H9 (cell line): ENCODE data around the gene RERE. TPM values are rescaled to one million over a fixed set of nuclear protein-coding genes. Genes with fewer than 3 reads are reported as not detected.

Experiments
- DNase-seq: peaks from one replicate; pipeline ENCODE4 v3.0.0-alpha.2; 2017
- H2AFZ ChIP-seq: one replicate; pipeline ENCODE4 v1.6.1; 2013; ENCODE audit warnings: mild to moderate bottlenecking, low read length, control low read depth, moderate library complexity
- H2AK5ac ChIP-seq: 2 replicates; pipeline ENCODE4 v1.6.1; 2013; ENCODE audit warnings: low read length, control low read depth, mixed read lengths; ENCODE audit not compliant: insufficient read length
- H2BK120ac ChIP-seq: one replicate; pipeline ENCODE4 v1.6.1; 2013; ENCODE audit warnings: low read depth, mild to moderate bottlenecking, low read length, control low read depth, inconsistent platforms; ENCODE audit not compliant: poor library complexity, severe bottlenecking
- H2BK12ac ChIP-seq: 2 replicates; pipeline ENCODE4 v1.6.1; 2013; ENCODE audit warnings: low read length, control low read depth, mixed read lengths, low read depth; ENCODE audit not compliant: insufficient read length
- H2BK15ac ChIP-seq: 2 replicates; pipeline ENCODE4 v1.6.1; 2013; ENCODE audit warnings: low read depth, low read length, control low read depth
- H2BK20ac ChIP-seq: one replicate; pipeline ENCODE4 v1.6.1; 2013; ENCODE audit warnings: low read depth, mild to moderate bottlenecking, low read length, control low read depth, inconsistent platforms; ENCODE audit not compliant: poor library complexity, severe bottlenecking
- H2BK5ac ChIP-seq: 2 replicates; pipeline ENCODE4 v1.6.1; 2013; ENCODE audit warnings: low read length, control low read depth, mixed read lengths; ENCODE audit not compliant: insufficient read length
- H3K14ac ChIP-seq: 2 replicates; pipeline ENCODE4 v1.6.1; 2013; ENCODE audit warnings: low read length, control low read depth; ENCODE audit not compliant: insufficient read depth
- H3K18ac ChIP-seq: 2 replicates; pipeline ENCODE4 v1.6.1; 2013; ENCODE audit warnings: low read depth, mild to moderate bottlenecking, mixed read lengths, low read length, control low read depth; ENCODE audit not compliant: insufficient read length
- H3K23ac ChIP-seq: 2 replicates; pipeline ENCODE4 v1.6.1; 2013; ENCODE audit warnings: low read length, control low read depth, mixed read lengths, low read depth; ENCODE audit not compliant: insufficient read length
- H3K23me2 ChIP-seq: 2 replicates; pipeline ENCODE4 v1.6.1; 2013; ENCODE audit warnings: low read depth, mild to moderate bottlenecking, mixed read lengths, low read length, control low read depth; ENCODE audit not compliant: insufficient read length, poor library complexity, severe bottlenecking
- H3K27ac ChIP-seq: 2 replicates; pipeline ENCODE4 v1.5.1; 2013; ENCODE audit warnings: low read length, control low read depth, mixed read lengths, low read depth; ENCODE audit not compliant: insufficient read length
- H3K27me3 ChIP-seq: 2 replicates; pipeline ENCODE4 v1.6.1; 2013; ENCODE audit warnings: low read length, control low read depth, inconsistent platforms; ENCODE audit not compliant: insufficient read depth
- H3K4ac ChIP-seq: 2 replicates; pipeline ENCODE4 v1.6.1; 2013; ENCODE audit warnings: low read depth, mild to moderate bottlenecking, control low read depth, inconsistent platforms, low read length, moderate library complexity
- H3K4me1 ChIP-seq: 2 replicates; pipeline ENCODE4 v1.6.1; 2013; ENCODE audit warnings: low read length, control low read depth, inconsistent platforms; ENCODE audit not compliant: insufficient read depth
- H3K4me2 ChIP-seq: 2 replicates; pipeline ENCODE4 v1.6.1; 2013; ENCODE audit warnings: low read length, control low read depth, mixed read lengths; ENCODE audit not compliant: insufficient read length, insufficient read depth
- H3K56ac ChIP-seq: 2 replicates; pipeline ENCODE4 v1.6.1; 2013; ENCODE audit warnings: low read depth, mild to moderate bottlenecking, mixed read lengths, low read length, control low read depth; ENCODE audit not compliant: insufficient read length
- H3K79me1 ChIP-seq: 2 replicates; pipeline ENCODE4 v1.6.1; 2013; ENCODE audit warnings: low read depth, mild to moderate bottlenecking, moderate library complexity, low read length, control low read depth, inconsistent platforms; ENCODE audit not compliant: insufficient read depth, poor library complexity, severe bottlenecking
- H3K79me2 ChIP-seq: 2 replicates; pipeline ENCODE4 v1.6.1; 2013; ENCODE audit warnings: low read length, control low read depth, inconsistent platforms; ENCODE audit not compliant: insufficient read depth
- H3K9ac ChIP-seq: 2 replicates; pipeline ENCODE4 v1.6.1; 2013; ENCODE audit warnings: low read length, control low read depth, mixed read lengths; ENCODE audit not compliant: insufficient read length; ENCODE audit errors: extremely low read depth
- H3K9me3 ChIP-seq: one replicate; pipeline ENCODE4 v1.6.1; 2013; ENCODE audit warnings: low read depth, low read length, inconsistent platforms; ENCODE audit not compliant: control insufficient read depth
- H3T11ph ChIP-seq: one replicate; pipeline ENCODE4 v1.6.1; 2013; ENCODE audit warnings: mild to moderate bottlenecking, low read length, control low read depth, inconsistent platforms
- H4K20me1 ChIP-seq: one replicate; pipeline ENCODE4 v1.6.1; 2013; ENCODE audit not compliant: control insufficient read depth, insufficient read length, insufficient read depth
- H4K5ac ChIP-seq: 2 replicates; pipeline ENCODE4 v1.6.1; 2013; ENCODE audit warnings: low read depth, mild to moderate bottlenecking, mixed read lengths, low read length, control low read depth; ENCODE audit not compliant: insufficient read length
- H4K8ac ChIP-seq: replicated peaks from 2 replicates; pipeline ENCODE4 v1.6.1; 2013; ENCODE audit warnings: low read length, control low read depth, mixed read lengths, low read depth; ENCODE audit not compliant: insufficient read length
- H4K91ac ChIP-seq: 2 replicates; pipeline ENCODE4 v1.6.1; 2013; ENCODE audit warnings: low read depth, mild to moderate bottlenecking, moderate library complexity, mixed read lengths, low read length, control low read depth; ENCODE audit not compliant: insufficient read length
- H3K27ac Mint-ChIP-seq, 3 experiments: 2 replicates in 2 of 3; 3 replicates in 1 of 3; pipeline ENCODE4 v1.8.0; 2020 to 2021; ENCODE audit warnings: mixed read lengths in 3 of 3, mild to moderate bottlenecking in 1 of 3, moderate library complexity in 1 of 3
- H3K27me3 Mint-ChIP-seq: 2 replicates; pipeline ENCODE4 v1.8.0; 2021; ENCODE audit warnings: low read depth, mild to moderate bottlenecking, moderate library complexity, mixed read lengths
- H3K36me3 Mint-ChIP-seq, 3 experiments: 2 replicates in 2 of 3; 3 replicates in 1 of 3; pipeline ENCODE4 v1.8.0; 2020 to 2021; ENCODE audit warnings: low read depth in 3 of 3, mixed read lengths in 3 of 3; ENCODE audit not compliant: insufficient read depth in 1 of 3
- H3K4me1 Mint-ChIP-seq, 2 experiments: 2 replicates each; pipeline ENCODE4 v1.8.0; 2020; ENCODE audit warnings: mixed read lengths in 2 of 2
- H3K4me3 Mint-ChIP-seq, 2 experiments: 2 replicates in 1 of 2; 3 replicates in 1 of 2; pipeline ENCODE4 v1.8.0; 2020 to 2021; ENCODE audit warnings: mild to moderate bottlenecking in 2 of 2, mixed read lengths in 2 of 2, moderate library complexity in 1 of 2
- H3K9me3 Mint-ChIP-seq, 2 experiments: 2 replicates in 1 of 2; 3 replicates in 1 of 2; pipeline ENCODE4 v1.8.0; 2020; ENCODE audit warnings: mild to moderate bottlenecking in 2 of 2, mixed read lengths in 2 of 2, moderate library complexity in 1 of 2
- CTCF ChIP-seq: fragments of 200-600 bp; sonication (generic); conservative IDR thresholded peaks from 3 replicates; pipeline ENCODE4 v1.8.0; 2021; ENCODE audit warnings: antibody characterized with exemption, mild to moderate bottlenecking
- WGBS: extraction: QIAGEN DNeasy Blood & Tissue Kit; methylation state at CpG from one replicate; pipeline ENCODE4 v1.1.7; 2013; ENCODE audit warnings: missing lambda C conversion rate, low lambda C conversion rate, mixed read lengths; ENCODE audit not compliant: insufficient read length; ENCODE audit errors: extremely low coverage; 5-methylcytosine and 5-hydroxymethylcytosine counted together
- total RNA-seq: library from RNA; stranded (reverse); gene quantifications from 2 replicates; pipeline ENCODE4 v1.2.1, GENCODE V29; 2021

RERE gene
- total RNA-seq, 1 experiment from 2014 or later, result 103 TPM

GRCh38 chr1:8587784-8588183 is 229.7 kb downstream of the RERE start:
- H4K8ac ChIP-seq, result no peak overlapping the region
- H2BK15ac ChIP-seq, result no peak overlapping the region
- no peaks in the 10 kb centered on the region for H3K27me3 ChIP-seq
- no peak overlapping the region for H3K9ac ChIP-seq
- no peaks in the 10 kb centered on the region for H3K9me3 ChIP-seq
- H3K4me1 ChIP-seq, result peaks cover 11% of the 10 kb centered on the region
- no peak overlapping the region for H3T11ph ChIP-seq
- H3K56ac ChIP-seq, result no peak overlapping the region
- no peaks in the 10 kb centered on the region for H4K20me1 ChIP-seq
- no peak overlapping the region for H2BK12ac ChIP-seq
- no peak overlapping the region for H3K4me2 ChIP-seq
- H3K27ac Mint-ChIP-seq, result peak overlapping the region in 2 of 3 experiments; percentile 31 to 59; a peak in 5 of 7 replicates
- no peak overlapping the region for H2AK5ac ChIP-seq
- H3K14ac ChIP-seq, result no peak overlapping the region
- H3K4ac ChIP-seq, result no peak overlapping the region
- no peak overlapping the region for H2BK5ac ChIP-seq
- TF ChIP-seq CTCF, result no peak
- peaks cover 13% of the 10 kb centered on the region for H3K79me1 ChIP-seq
- H2BK120ac ChIP-seq, result no peak overlapping the region
- no peak overlapping the region for H3K27ac ChIP-seq
- no CpG with 5 or more reads among the region's 5 CpGs for WGBS
- H3K9me3 Mint-ChIP-seq, result no peaks in the 10 kb centered on the region
- H3K79me2 ChIP-seq, result peaks cover 2% of the 10 kb centered on the region; the same call in 1 of the 2 replicates
- H3K36me3 Mint-ChIP-seq, result peaks cover 0 to 5% (median 4%) of the 10 kb centered on the region in 3 experiments; a peak in 3 of 7 replicates
- H3K23me2 ChIP-seq, result no peaks in the 10 kb centered on the region
- H3K18ac ChIP-seq, result no peak overlapping the region
- no peak overlapping the region for H2BK20ac ChIP-seq
- H3K4me1 Mint-ChIP-seq, result peaks cover 47 to 58% of the 10 kb centered on the region in 2 experiments
- no peak overlapping the region for H4K91ac ChIP-seq
- H3K27me3 Mint-ChIP-seq, result no peaks in the 10 kb centered on the region
- no peak for DNase-seq
- H3K4me3 Mint-ChIP-seq, result no peak overlapping the region
- H4K5ac ChIP-seq, result no peak overlapping the region
- H2AFZ ChIP-seq, result no peak overlapping the region
- no peak overlapping the region for H3K23ac ChIP-seq
